ENCODE results near the gene PINLYP.
"Not testable (repeated sequence)": the region's sequence is repeated elsewhere in the genome, so short reads cannot be mapped to it uniquely, and the experiment has no call there.

DNA sequence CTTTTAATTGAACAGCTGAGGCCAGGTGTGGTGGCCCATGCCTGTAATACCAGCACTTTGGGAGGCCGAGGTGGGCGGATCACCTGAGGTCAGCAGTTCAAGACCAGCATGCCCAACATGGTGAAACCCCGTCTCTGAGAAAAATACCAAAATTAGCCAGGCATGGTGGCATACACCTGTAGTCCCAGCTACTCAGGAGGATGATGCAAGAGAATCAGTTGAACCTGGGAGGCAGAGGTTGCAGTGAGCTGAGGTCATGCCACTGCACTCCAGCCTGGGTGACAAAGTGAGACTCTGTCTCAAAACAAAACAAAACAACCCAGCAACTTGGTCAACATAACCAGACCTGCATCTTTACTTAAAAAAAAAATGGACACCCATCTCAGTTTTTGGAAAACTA lies 11.4 kb downstream of the PINLYP start:
- TF ChIP-seq, protein P1, sequence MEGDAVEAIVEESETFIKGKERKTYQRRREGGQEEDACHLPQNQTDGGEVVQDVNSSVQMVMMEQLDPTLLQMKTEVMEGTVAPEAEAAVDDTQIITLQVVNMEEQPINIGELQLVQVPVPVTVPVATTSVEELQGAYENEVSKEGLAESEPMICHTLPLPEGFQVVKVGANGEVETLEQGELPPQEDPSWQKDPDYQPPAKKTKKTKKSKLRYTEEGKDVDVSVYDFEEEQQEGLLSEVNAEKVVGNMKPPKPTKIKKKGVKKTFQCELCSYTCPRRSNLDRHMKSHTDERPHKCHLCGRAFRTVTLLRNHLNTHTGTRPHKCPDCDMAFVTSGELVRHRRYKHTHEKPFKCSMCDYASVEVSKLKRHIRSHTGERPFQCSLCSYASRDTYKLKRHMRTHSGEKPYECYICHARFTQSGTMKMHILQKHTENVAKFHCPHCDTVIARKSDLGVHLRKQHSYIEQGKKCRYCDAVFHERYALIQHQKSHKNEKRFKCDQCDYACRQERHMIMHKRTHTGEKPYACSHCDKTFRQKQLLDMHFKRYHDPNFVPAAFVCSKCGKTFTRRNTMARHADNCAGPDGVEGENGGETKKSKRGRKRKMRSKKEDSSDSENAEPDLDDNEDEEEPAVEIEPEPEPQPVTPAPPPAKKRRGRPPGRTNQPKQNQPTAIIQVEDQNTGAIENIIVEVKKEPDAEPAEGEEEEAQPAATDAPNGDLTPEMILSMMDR (conservative IDR thresholded peaks at IDR 0.05 in 1 of 2, IDR thresholded peaks at IDR 0.05 in 1 of 2; ENCODE audit: extremely low read depth in 1 of 2, insufficient read depth in 1 of 2, low read depth in 1 of 2, low read length in 2 of 2) = not testable (repeated sequence)
- TF ChIP-seq EZH2 (IDR thresholded peaks at IDR 0.05; ENCODE audit: borderline replicate concordance, low read length) = not testable (repeated sequence)

All from mammary epithelial cell (primary cell).